Endothelial cell of umbilical vein (primary cell): ENCODE measurements around the gene KIAA0930. TPM values are rescaled to one million over a fixed set of nuclear protein-coding genes. Genes with fewer than 3 reads are reported as not detected.

ENCODE experiments used
- BruUV-seq: library from RNA; stranded (reverse); fragments of 400-500 nt; replicated peaks from 2 replicates; lab custom pipeline; 2021; lab: Mats Ljungman, UMichigan
- CTCF ChIA-PET: fragments of 300-600, 350-600 bp; sonication (Branson Sonifier 250); formaldehyde crosslinking; loops from one replicate; lab custom pipeline; 2021; ENCODE audit warnings: antibody characterized with exemption, inconsistent platforms; lab: Charles Lee
- POLR2A ChIA-PET: fragments of 300-600, 350-600 bp; sonication (Branson Sonifier 250); formaldehyde crosslinking; loops from one replicate; lab custom pipeline; 2021; ENCODE audit warnings: antibody characterized with exemption, inconsistent platforms; lab: Charles Lee
- DNase-seq: peaks from one replicate; pipeline ENCODE4 v3.0.0-alpha.2; 2011; ENCODE audit warnings: low read depth, low spot score
- FAIRE-seq: peaks from 2 replicates; lab custom pipeline; 2011; peaks lifted over from hg19 to GRCh38; lab: Jason Lieb, UNC
- H2AFZ ChIP-seq: 2 replicates; pipeline ENCODE4 v1.6.0; 2012; ENCODE audit warnings: low read depth, low read length, control low read depth, inconsistent platforms
- H3K27ac ChIP-seq: 2 replicates; pipeline ENCODE4 v1.5.1; 2011; ENCODE audit warnings: low read depth, mild to moderate bottlenecking, control low read depth, low read length, moderate library complexity; ENCODE audit not compliant: insufficient read depth
- H3K27me3 ChIP-seq, 2 experiments: 2 replicates each; pipeline versions ENCODE4 v1.6.0 to v1.6.1; 2011; ENCODE audit warnings: low read length in 2 of 2, mixed read lengths in 1 of 2; ENCODE audit not compliant: control insufficient read depth in 2 of 2, insufficient read depth in 2 of 2
- H3K36me3 ChIP-seq, 2 experiments: 2 replicates in 1 of 2; 3 replicates in 1 of 2; pipeline ENCODE4 v1.5.1; 2011; ENCODE audit warnings: low read length in 2 of 2, mild to moderate bottlenecking in 1 of 2, moderate library complexity in 1 of 2; ENCODE audit not compliant: control insufficient read depth in 2 of 2, insufficient read depth in 2 of 2; ENCODE audit errors: extremely low read depth in 1 of 2
- H3K4me1 ChIP-seq: 3 replicates; pipeline ENCODE4 v1.5.1; 2011; ENCODE audit warnings: mild to moderate bottlenecking, low read length; ENCODE audit not compliant: control insufficient read depth, insufficient read depth; ENCODE audit errors: extremely low read depth
- H3K4me2 ChIP-seq: 2 replicates; pipeline ENCODE4 v1.6.1; 2011; ENCODE audit warnings: low read length, control low read depth, mixed read lengths; ENCODE audit not compliant: insufficient read depth
- H3K4me3 ChIP-seq, 3 experiments: fragments of 200-600 bp in 1 of 3; sonication (generic), shearing (Covaris generic) in 1 of 3; replicated peaks in 1 of 3; 2 replicates each; pipeline ENCODE4 v1.5.1; 2011 to 2016; ENCODE audit warnings: control low read depth in 3 of 3, low read length in 3 of 3, mild to moderate bottlenecking in 2 of 3, inconsistent platforms in 1 of 3, low read depth in 1 of 3, moderate library complexity in 1 of 3; ENCODE audit not compliant: insufficient read depth in 1 of 3
- H3K79me2 ChIP-seq: 2 replicates; pipeline ENCODE4 v1.6.0; 2012; ENCODE audit warnings: low read length, inconsistent platforms; ENCODE audit not compliant: control insufficient read depth, insufficient read depth
- H3K9ac ChIP-seq: replicated peaks from 2 replicates; pipeline ENCODE3; 2011; ENCODE audit warnings: low read length, control low read depth; ENCODE audit not compliant: insufficient read depth; ENCODE audit errors: extremely low read depth
- H3K9me1 ChIP-seq: replicated peaks from 3 replicates; pipeline ENCODE4 v1.6.0; 2011; ENCODE audit warnings: mild to moderate bottlenecking, low read length; ENCODE audit not compliant: control insufficient read depth, insufficient read depth; ENCODE audit errors: extremely low read depth
- H3K9me3 ChIP-seq: replicated peaks from 2 replicates; pipeline ENCODE4 v1.5.1; 2012; ENCODE audit warnings: low read length, inconsistent platforms; ENCODE audit not compliant: control insufficient read depth, insufficient read depth
- H4K20me1 ChIP-seq: replicated peaks from 2 replicates; pipeline ENCODE3; 2011; ENCODE audit warnings: mild to moderate bottlenecking, low read length; ENCODE audit not compliant: control insufficient read depth, insufficient read depth; ENCODE audit errors: extremely low read depth
- CTCF ChIP-seq, 2 donors: IDR thresholded peaks; 1 replicate in 1 of 2; 2 replicates in 1 of 2; pipeline ENCODE4 v1.5.1; 2011; ENCODE audit warnings: low read length in 2 of 2, mild to moderate bottlenecking in 2 of 2, moderate library complexity in 2 of 2, control low read depth in 1 of 2, inconsistent platforms in 1 of 2, low read depth in 1 of 2; ENCODE audit not compliant: insufficient read depth in 1 of 2; ENCODE audit errors: extremely low read depth in 1 of 2
- EZH2 ChIP-seq: IDR thresholded peaks from 2 replicates; pipeline ENCODE4 v1.6.1; 2012; ENCODE audit warnings: borderline replicate concordance, low read depth, mild to moderate bottlenecking, moderate library complexity, low read length, inconsistent platforms; ENCODE audit not compliant: severe bottlenecking
- FOS ChIP-seq: IDR thresholded peaks from 2 replicates; pipeline ENCODE4 v1.6.1; 2011; ENCODE audit warnings: mild to moderate bottlenecking, low read length, moderate library complexity, borderline replicate concordance; ENCODE audit not compliant: insufficient read depth
- GATA2 ChIP-seq: IDR thresholded peaks from 2 replicates; pipeline ENCODE4 v1.7.0; 2011; ENCODE audit warnings: low read depth, mild to moderate bottlenecking, moderate library complexity, mixed read lengths, low read length; ENCODE audit not compliant: insufficient read length, insufficient read depth
- JUN ChIP-seq: IDR thresholded peaks from 2 replicates; pipeline ENCODE4 v1.6.1; 2011; ENCODE audit warnings: borderline replicate concordance, low read depth; ENCODE audit not compliant: insufficient read length, insufficient read depth
- MAX ChIP-seq: IDR thresholded peaks from 2 replicates; pipeline ENCODE4 v1.6.1; 2011; ENCODE audit not compliant: insufficient read depth, insufficient read length
- MYC ChIP-seq: IDR thresholded peaks from one replicate; pipeline ENCODE4 v1.6.1; 2011; ENCODE audit warnings: mild to moderate bottlenecking, low read depth, low read length
- POLR2A ChIP-seq: IDR thresholded peaks from 2 replicates; pipeline ENCODE4 v1.6.1; 2012; ENCODE audit warnings: low read depth, mild to moderate bottlenecking, control low read depth, low read length
- POLR2AphosphoS5 ChIP-seq: IDR thresholded peaks from 2 replicates; pipeline ENCODE4 v1.6.1; 2012; ENCODE audit warnings: low read depth, mild to moderate bottlenecking, control low read depth, low read length, moderate library complexity; ENCODE audit not compliant: insufficient read depth
- dilution Hi-C: fragments of 300-500 bp; cut with MboI; formaldehyde crosslinking; loops from one replicate; pipeline ENCODE4 v1.15.0; 2019; ENCODE audit warnings: low sequenced_read_pairs; ENCODE audit not compliant: extremely low pct_ligation_motif_present
- intact Hi-C: fragments of 100-400 bp; cut with micrococcal nuclease; formaldehyde crosslinking; loops from one replicate; pipeline ENCODE4 v1.10.0; 2022
- polyA plus RNA-seq, 4 experiments: library from polyadenylated mRNA; depleted of rRNA in 3 of 4; stranded (reverse) in 3 of 4; unstranded in 1 of 4; fragments of >200 nt; gene quantifications; 2 replicates each; pipeline versions ENCODE4 v1.2.1 to v1.2.3, GENCODE V29; 2011 to 2012; ENCODE audit warnings: missing spikeins in 1 of 4
- total RNA-seq: library from RNA; stranded (reverse); gene quantifications from 2 replicates; pipeline ENCODE4 v1.2.3, GENCODE V29; 2021

The KIAA0930 gene
- total and polyA plus RNA-seq, 2 donors (not counting 3 experiments of a cell fraction or from before 2014, with no cell fraction given), result 37.9 to 53.6 TPM

GRCh38 chr22:45253039-45253641 is 12.4 kb upstream of the KIAA0930 start:
- Histone ChIP-seq H3K9me1 (no peaks in the 10 kb centered on the region), H3K4me2 (no peak overlapping the region), H2AFZ (no peak overlapping the region), H3K36me3 (no peaks in the 10 kb centered on the region), H3K4me1 (no peaks in the 10 kb centered on the region), H3K9me3 (no peaks in the 10 kb centered on the region), H3K27ac (no peak overlapping the region), H4K20me1 (no peaks in the 10 kb centered on the region), H3K27me3 (no peaks in the 10 kb centered on the region), H3K79me2 (no peaks in the 10 kb centered on the region), H3K4me3 (no peak overlapping the region), H3K9ac (no peak overlapping the region)
- dilution Hi-C loops (no loop called here), intact Hi-C loops (no loop called here)
- no peak for TF ChIP-seq POLR2AphosphoS5
- no peak for FAIRE-seq
- ChIA-PET POLR2A (interaction anchor here (0.7 kb wide), 1 partner anchor 144 kb away, joined by 3 read pairs; no protein-coding TSS in a partner anchor), CTCF (interaction anchor here (1.6 to 2.4 kb wide), 2 partner anchors 13 to 19 kb away, joined by 5 read pairs; no protein-coding TSS in a partner anchor)
- no TSS peak for BruUV-seq
- no peak for DNase-seq

GRCh38 chr22:45251825-45252224 is 11.1 kb upstream of the KIAA0930 start:
- Histone ChIP-seq H4K20me1 (no peaks in the 10 kb centered on the region), H3K4me1 (peaks cover 3% of the 10 kb centered on the region), H3K79me2 (no peaks in the 10 kb centered on the region), H3K9ac (no peak overlapping the region), H3K9me3 (no peaks in the 10 kb centered on the region), H2AFZ (no peak overlapping the region), H3K4me2 (no peak overlapping the region), H3K9me1 (no peaks in the 10 kb centered on the region), H3K27me3 (no peaks in the 10 kb centered on the region), H3K36me3 (no peaks in the 10 kb centered on the region), H3K4me3 (no peak overlapping the region), H3K27ac (no peak overlapping the region)
- TF ChIP-seq MYC, result no peak
- no peak for TF ChIP-seq CTCF (IDR thresholded peaks at IDR 0.05; ENCODE audit: extremely low read depth in 1 of 2, insufficient read depth in 1 of 2, low read depth in 1 of 2, low read length in 2 of 2)
- no peak for TF ChIP-seq MAX
- TF ChIP-seq POLR2AphosphoS5, result no peak
- no peak for TF ChIP-seq FOS
- TF ChIP-seq POLR2A, result no peak
- TF ChIP-seq EZH2, result no peak
- TF ChIP-seq JUN, result no peak
- no peak for TF ChIP-seq GATA2
- intact Hi-C loops, result no loop called here
- ChIA-PET POLR2A (interaction anchor here (0.7 kb wide), 1 partner anchor 802 kb away, joined by 4 read pairs; no protein-coding TSS in a partner anchor), CTCF (interaction anchor here (1.6 to 2.4 kb wide), 2 partner anchors 15 to 18 kb away, joined by 5 read pairs; no protein-coding TSS in a partner anchor)
- DNase-seq, result no peak
- dilution Hi-C loops, result no loop called here
- no peak for FAIRE-seq
- no TSS peak for BruUV-seq
